Tibial nerve (tissue), 4 donors: Measurements from ENCODE around the gene PM20D1. TPM values are rescaled to one million over a fixed set of nuclear protein-coding genes. Genes with fewer than 3 reads are reported as not detected.
A peak's percentile ranks its signal among the peaks of the same experiment; 100 is the strongest.

Experiments used
- DNase-seq, 2 donors: peaks; one replicate each; pipeline ENCODE4 v3.0.0-alpha.2; 2019; ENCODE audit warnings: low spot score in 2 of 2
- H3K27ac ChIP-seq, 4 donors: fragments of 200-600 bp; sonication (generic) in 3 of 4; one replicate each; pipeline ENCODE4 v1.5.1; 2017 to 2019; ENCODE audit warnings: mild to moderate bottlenecking in 1 of 4
- H3K27me3 ChIP-seq, 2 donors: fragments of 200-600 bp; sonication (generic) in 1 of 2; one replicate each; pipeline versions ENCODE4 v1.5.1 to v1.6.0; 2017 to 2019
- H3K36me3 ChIP-seq, 3 donors: fragments of 200-600 bp; sonication (generic); one replicate each; pipeline ENCODE4 v1.5.1; 2018 to 2019
- H3K4me1 ChIP-seq, 4 donors: fragments of 200-600 bp; sonication (generic) in 3 of 4; one replicate each; pipeline ENCODE4 v1.5.1; 2017 to 2019
- H3K4me3 ChIP-seq, 4 donors: fragments of 200-600 bp; sonication (generic) in 3 of 4; one replicate each; pipeline ENCODE4 v1.5.1; 2017 to 2019; ENCODE audit warnings: mild to moderate bottlenecking in 1 of 4, moderate library complexity in 1 of 4
- H3K9me3 ChIP-seq, 4 donors: fragments of 200-600 bp; sonication (generic) in 3 of 4; one replicate each; pipeline ENCODE4 v1.5.1; 2017 to 2019
- CTCF ChIP-seq, 5 experiments: fragments of 200-600 bp in 3 of 5; fragments of 450-650 bp in 2 of 5; sonication (generic) in 3 of 5; IDR thresholded peaks; one replicate each; pipeline ENCODE4 v1.5.1; 2016 to 2019; ENCODE audit warnings: antibody characterized with exemption in 5 of 5, mild to moderate bottlenecking in 3 of 5, moderate library complexity in 2 of 5
- EP300 ChIP-seq, 2 donors: sonication (generic); formaldehyde crosslinking; IDR thresholded peaks; one replicate each; pipeline ENCODE4 v1.6.1; 2017; ENCODE audit warnings: antibody characterized with exemption in 2 of 2, mild to moderate bottlenecking in 1 of 2
- POLR2A ChIP-seq, 2 donors: fragments of 450-650 bp; IDR thresholded peaks; one replicate each; pipeline ENCODE4 v1.6.1; 2017; ENCODE audit warnings: antibody characterized with exemption in 2 of 2, mild to moderate bottlenecking in 2 of 2, moderate library complexity in 2 of 2
- WGBS, 2 donors: methylation state at CpG; one replicate each; pipeline ENCODE4 v1.1.5; 2018; 5-methylcytosine and 5-hydroxymethylcytosine counted together
- total RNA-seq, 4 donors: library from RNA; depleted of rRNA; stranded (reverse); fragments of >200 nt; gene quantifications; one replicate each; pipeline ENCODE4 v1.1.0, GENCODE V29; 2016

The PM20D1 gene
- total RNA-seq, 4 donors from 2014 or later, result 0.87 to 6.7 (median 0.98) TPM; not detected in 1

- TF ChIP-seq CTCF (IDR thresholded peaks at IDR 0.05) (no peak), POLR2A (IDR thresholded peaks at IDR 0.05) (no peak), EP300 (IDR thresholded peaks at IDR 0.05) (no peak)
- WGBS, 2 donors, result 72 to 87% methylated on average over 4 of the region's 4 CpGs
These were observed 45.9 kb downstream of the PM20D1 start for GRCh38 chr1:205803986-205804385.

GRCh38 chr1:205802060-205802459, 47.9 kb downstream of the PM20D1 start:
- H3K4me3 ChIP-seq, result no peak overlapping the region
- peaks cover 0 to 45% (median 7%) of the 10 kb centered on the region in 4 donors for H3K4me1 ChIP-seq
- no peak overlapping the region for H3K27ac ChIP-seq
- no peaks in the 10 kb centered on the region for H3K9me3 ChIP-seq
- no peak for DNase-seq
- peaks cover 0 to 48% (median 6%) of the 10 kb centered on the region in 3 donors for H3K36me3 ChIP-seq
- no peaks in the 10 kb centered on the region for H3K27me3 ChIP-seq
- 92 to 96% methylated on average over 8 of the region's 8 CpGs for WGBS, 2 donors
- no peak for TF ChIP-seq POLR2A (IDR thresholded peaks at IDR 0.05)
- TF ChIP-seq EP300 (IDR thresholded peaks at IDR 0.05), result no peak
- TF ChIP-seq CTCF (IDR thresholded peaks at IDR 0.05), result no peak

More at GRCh38 chr1:205803986-205804385, 45.9 kb downstream of the PM20D1 start:
- Histone ChIP-seq H3K4me1 (peaks cover 0 to 57% (median 7%) of the 10 kb centered on the region in 4 donors), H3K4me3 (no peak overlapping the region), H3K9me3 (no peaks in the 10 kb centered on the region), H3K36me3 (peaks cover 0 to 32% (median 0%) of the 10 kb centered on the region in 3 donors), H3K27me3 (no peaks in the 10 kb centered on the region), H3K27ac (no peak overlapping the region)
- no peak for DNase-seq

- Histone ChIP-seq H3K36me3 (peaks cover 0 to 57% (median 6%) of the 10 kb centered on the region in 3 donors), H3K27ac (peak overlapping the region in 1 of 4 donors; percentile 17), H3K4me1 (peaks cover 0 to 40% (median 7%) of the 10 kb centered on the region in 4 donors), H3K4me3 (no peak overlapping the region), H3K27me3 (no peaks in the 10 kb centered on the region), H3K9me3 (no peaks in the 10 kb centered on the region)
- DNase-seq, result no peak
- 64 to 72% methylated on average over 7 of the region's 7 CpGs for whole genome bisulfite sequencing, 2 donors
- no peak for TF ChIP-seq EP300 (IDR thresholded peaks at IDR 0.05)
- TF ChIP-seq CTCF (IDR thresholded peaks at IDR 0.05), result no peak
- no peak for TF ChIP-seq POLR2A (IDR thresholded peaks at IDR 0.05)
These were observed 48.8 kb downstream of the PM20D1 start for GRCh38 chr1:205800981-205801703.

GRCh38 chr1:205800427-205800826, 49.5 kb downstream of the PM20D1 start:
- no peak for TF ChIP-seq CTCF (IDR thresholded peaks at IDR 0.05)
- TF ChIP-seq EP300 (IDR thresholded peaks at IDR 0.05), result no peak
- TF ChIP-seq POLR2A (IDR thresholded peaks at IDR 0.05), result no peak
- Histone ChIP-seq H3K36me3 (peaks cover 0 to 64% (median 6%) of the 10 kb centered on the region in 3 donors), H3K27ac (peak overlapping the region in 1 of 4 donors; percentile 20), H3K4me3 (no peak overlapping the region), H3K4me1 (peaks cover 0 to 33% (median 5%) of the 10 kb centered on the region in 4 donors), H3K27me3 (no peaks in the 10 kb centered on the region), H3K9me3 (no peaks in the 10 kb centered on the region)
- DNase-seq, result no peak
- WGBS, 2 donors, result 64 to 71% methylated on average over 7 of the region's 7 CpGs

GRCh38 chr1:205798577-205798976, 51.4 kb downstream of the PM20D1 start:
- no peak for TF ChIP-seq EP300 (IDR thresholded peaks at IDR 0.05)
- no peak for TF ChIP-seq CTCF (IDR thresholded peaks at IDR 0.05)
- no peak for TF ChIP-seq POLR2A (IDR thresholded peaks at IDR 0.05)
- peaks cover 0 to 19% (median 0%) of the 10 kb centered on the region in 4 donors for H3K4me1 ChIP-seq
- H3K36me3 ChIP-seq, result peaks cover 2 to 77% (median 6%) of the 10 kb centered on the region in 3 donors
- H3K27ac ChIP-seq, result no peak overlapping the region
- no peak for DNase-seq
- WGBS, 2 donors, result 67 to 92% methylated on average over 5 of the region's 5 CpGs
- no peaks in the 10 kb centered on the region for H3K9me3 ChIP-seq
- H3K27me3 ChIP-seq, result no peaks in the 10 kb centered on the region
- H3K4me3 ChIP-seq, result no peak overlapping the region
